Measurements from ENCODE around the gene GPM6B. TPM values are rescaled to one million over a fixed set of nuclear protein-coding genes. Genes with fewer than 3 reads are reported as not detected.

The GPM6B gene
- polyA plus RNA-seq (ENCODE audit: insufficient read depth in 1 of 5, insufficient read length in 5 of 5, low replicate concordance in 1 of 5), result 10 to 100 TPM; 23.0 to 37.5 (median 34.2) TPM
- long read RNA-seq, donor 1, transcript GPM6B-205 (7 exons, 3,957 nt), result major isoform, 9 of 15 reads
- long read RNA-seq, donor 1, partial matches to known transcripts, result 6 of 15 reads
- long read RNA-seq, donor 1, other reads (novel, unspliced or antisense), result 0 of 15 reads
- long read RNA-seq, donor 2, partial matches to known transcripts, result 0 of 4 reads
- long read RNA-seq, donor 2, other reads (novel, unspliced or antisense), result 0 of 4 reads
- long read RNA-seq, donor 3, transcript GPM6B-205 (7 exons, 3,957 nt), result major isoform, 8 of 8 reads
- long read RNA-seq, donor 3, partial matches to known transcripts, result 0 of 8 reads
- long read RNA-seq, donor 3, other reads (novel, unspliced or antisense), result 0 of 8 reads
- long read RNA-seq, donor 4, transcript GPM6B-205 (7 exons, 3,957 nt), result major isoform, 6 of 6 reads
- long read RNA-seq, donor 4, partial matches to known transcripts, result 0 of 6 reads
- long read RNA-seq, donor 4, other reads (novel, unspliced or antisense), result 0 of 6 reads
- long read RNA-seq, donor 5, transcript GPM6B-205 (7 exons, 3,957 nt), result major isoform, 8 of 20 reads
- long read RNA-seq, donor 5, partial matches to known transcripts, result 11 of 20 reads
- long read RNA-seq, donor 5, other reads (novel, unspliced or antisense), result 0 of 20 reads
- long read RNA-seq, donor 6, transcript GPM6B-205 (7 exons, 3,957 nt), result major isoform, 8 of 8 reads
- long read RNA-seq, donor 6, partial matches to known transcripts, result 0 of 8 reads
- long read RNA-seq, donor 6, other reads (novel, unspliced or antisense), result 0 of 8 reads
- long read RNA-seq, donor 7, transcript GPM6B-205 (7 exons, 3,957 nt), result major isoform, 7 of 7 reads
- long read RNA-seq, donor 7, partial matches to known transcripts, result 0 of 7 reads
- long read RNA-seq, donor 7, other reads (novel, unspliced or antisense), result 0 of 7 reads
- long read RNA-seq, donor 8, partial matches to known transcripts, result 0 of 1 reads
- long read RNA-seq, donor 8, other reads (novel, unspliced or antisense), result 0 of 1 reads

GRCh38 chrX:13816643-13817627, at the start of gene GPM6B:
TSS of gene GPM6B (minus strand) at chrX:13817093. CDS start at chrX:13816904, 189 bp downstream.
- no peak for DNase-seq

GRCh38 chrX:13864264-13864663, 47.4 kb upstream of the GPM6B start:
- no peak for DNase-seq

GRCh38 chrX:13863324-13863723, 46.4 kb upstream of the GPM6B start:
- DNase-seq, result no peak

- DNase-seq, result no peak
Measured at GRCh38 chrX:13859724-13860123, 42.8 kb upstream of the GPM6B start.

GRCh38 chrX:13857804-13858203, 40.9 kb upstream of the GPM6B start:
- no peak for DNase-seq

GRCh38 chrX:13855689-13856450, 39.0 kb upstream of the GPM6B start:
- no peak for DNase-seq

- no peak for DNase-seq
Measured at GRCh38 chrX:13854003-13854402, 37.1 kb upstream of the GPM6B start.

GRCh38 chrX:13852001-13852695, 35.3 kb upstream of the GPM6B start:
- no peak for DNase-seq

GRCh38 chrX:13845721-13846378, 29.0 kb upstream of the GPM6B start:
- no peak for DNase-seq

- DNase-seq, result no peak
Measured at GRCh38 chrX:13843150-13843721, 26.3 kb upstream of the GPM6B start.

- DNase-seq, result no peak
Measured at GRCh38 chrX:13840121-13840520, 23.2 kb upstream of the GPM6B start.

GRCh38 chrX:13837290-13837745, 20.4 kb upstream of the GPM6B start:
- no peak for DNase-seq

- no peak for DNase-seq
Measured at GRCh38 chrX:13836575-13836974, 19.7 kb upstream of the GPM6B start.

GRCh38 chrX:13835825-13836224, 18.9 kb upstream of the GPM6B start:
- no peak for DNase-seq

GRCh38 chrX:13834355-13834754, 17.5 kb upstream of the GPM6B start:
- DNase-seq, result no peak

- no peak for DNase-seq
Measured at GRCh38 chrX:13829983-13830382, 13.1 kb upstream of the GPM6B start.

- DNase-seq, result no peak
Measured at GRCh38 chrX:13828392-13828791, 11.5 kb upstream of the GPM6B start.

GRCh38 chrX:13827298-13828090, 10.6 kb upstream of the GPM6B start:
- DNase-seq, result no peak
